Mesenchymal stem cell (in vitro differentiated cells and primary cell): ENCODE results near the gene IL11RA.

ENCODE experiments used
- DNase-seq: peaks from one replicate; pipeline ENCODE4 v3.0.0-alpha.2; 2013
- H2AFZ ChIP-seq: one replicate; pipeline ENCODE4 v1.6.1; 2013; ENCODE audit warnings: low read depth, mild to moderate bottlenecking, control low read depth, inconsistent platforms, low read length, moderate library complexity
- H2AK5ac ChIP-seq: 2 replicates; pipeline ENCODE4 v1.6.1; 2013; ENCODE audit warnings: low read length, moderate library complexity, mild to moderate bottlenecking, inconsistent platforms; ENCODE audit not compliant: severe bottlenecking
- H2BK120ac ChIP-seq: one replicate; pipeline ENCODE4 v1.6.1; 2013; ENCODE audit warnings: low read depth, mild to moderate bottlenecking, inconsistent platforms, low read length, moderate library complexity
- H2BK12ac ChIP-seq, 2 experiments: one replicate each; pipeline ENCODE4 v1.6.1; 2013; ENCODE audit warnings: inconsistent platforms in 2 of 2, low read length in 2 of 2, mild to moderate bottlenecking in 2 of 2, moderate library complexity in 2 of 2, control low read depth in 1 of 2
- H2BK15ac ChIP-seq: one replicate; pipeline ENCODE4 v1.6.1; 2013; ENCODE audit warnings: mild to moderate bottlenecking, low read depth, inconsistent platforms; ENCODE audit not compliant: poor library complexity, severe bottlenecking
- H2BK5ac ChIP-seq: 2 replicates; pipeline ENCODE4 v1.6.1; 2013; ENCODE audit warnings: low read depth, mild to moderate bottlenecking, low read length, control low read depth, inconsistent platforms; ENCODE audit not compliant: poor library complexity, severe bottlenecking
- H3K14ac ChIP-seq, 2 experiments: one replicate each; pipeline ENCODE4 v1.6.1; 2013; ENCODE audit warnings: inconsistent platforms in 2 of 2, low read length in 2 of 2, control low read depth in 1 of 2, mild to moderate bottlenecking in 1 of 2, moderate library complexity in 1 of 2
- H3K18ac ChIP-seq, 2 experiments: one replicate each; pipeline ENCODE4 v1.6.1; 2013; ENCODE audit warnings: inconsistent platforms in 2 of 2, low read length in 2 of 2, control low read depth in 1 of 2, low read depth in 1 of 2, mild to moderate bottlenecking in 1 of 2
- H3K23ac ChIP-seq, 2 experiments: one replicate each; pipeline ENCODE4 v1.6.1; 2013; ENCODE audit warnings: inconsistent platforms in 2 of 2, low read length in 2 of 2, mild to moderate bottlenecking in 2 of 2, moderate library complexity in 2 of 2, control low read depth in 1 of 2
- H3K27ac ChIP-seq: 2 replicates; pipeline ENCODE4 v1.5.1; 2013; ENCODE audit warnings: mild to moderate bottlenecking, moderate library complexity, low read length, control low read depth, inconsistent platforms; ENCODE audit not compliant: poor library complexity, severe bottlenecking
- H3K27me3 ChIP-seq, 2 experiments: 2 replicates each; pipeline versions ENCODE4 v1.6.1 to v1.7.0; 2013; ENCODE audit warnings: low read length in 2 of 2, mild to moderate bottlenecking in 2 of 2, moderate library complexity in 2 of 2, control low read depth in 1 of 2, inconsistent platforms in 1 of 2; ENCODE audit not compliant: control insufficient read depth in 1 of 2, insufficient read depth in 1 of 2
- H3K36me3 ChIP-seq, 2 experiments: 2 replicates each; pipeline versions ENCODE4 v1.6.1 to v1.7.0; 2013; ENCODE audit warnings: low read length in 2 of 2, control low read depth in 1 of 2, inconsistent platforms in 1 of 2, low read depth in 1 of 2, mild to moderate bottlenecking in 1 of 2; ENCODE audit not compliant: insufficient read depth in 2 of 2, control insufficient read depth in 1 of 2
- H3K4ac ChIP-seq, 2 experiments: one replicate each; pipeline ENCODE4 v1.6.1; 2013; ENCODE audit warnings: inconsistent platforms in 2 of 2, low read length in 2 of 2, mild to moderate bottlenecking in 2 of 2, moderate library complexity in 2 of 2, control low read depth in 1 of 2, low read depth in 1 of 2
- H3K4me1 ChIP-seq: 2 replicates; pipeline ENCODE4 v1.6.1; 2013; ENCODE audit warnings: low read depth, low read length, control low read depth; ENCODE audit not compliant: control insufficient read depth, insufficient read depth
- H3K4me2 ChIP-seq: 2 replicates; pipeline ENCODE4 v1.6.1; 2013; ENCODE audit warnings: low read length, mild to moderate bottlenecking, inconsistent platforms; ENCODE audit not compliant: poor library complexity, severe bottlenecking
- H3K4me3 ChIP-seq, 2 experiments: 2 replicates each; pipeline versions ENCODE4 v1.5.1 to v1.7.0; 2013; ENCODE audit warnings: low read length in 2 of 2, mild to moderate bottlenecking in 2 of 2, control low read depth in 1 of 2, low read depth in 1 of 2; ENCODE audit not compliant: insufficient read depth in 1 of 2
- H3K79me1 ChIP-seq: replicated peaks from 2 replicates; pipeline ENCODE4 v1.6.1; 2013; ENCODE audit warnings: mild to moderate bottlenecking, control low read depth, low read length, inconsistent platforms; ENCODE audit not compliant: poor library complexity, severe bottlenecking
- H3K9ac ChIP-seq: 2 replicates; pipeline ENCODE4 v1.7.0; 2013; ENCODE audit warnings: mild to moderate bottlenecking, low read length, moderate library complexity
- H3K9me3 ChIP-seq: 2 replicates; pipeline ENCODE4 v1.7.0; 2013; ENCODE audit warnings: mild to moderate bottlenecking, low read length; ENCODE audit not compliant: control insufficient read depth
- H4K8ac ChIP-seq: one replicate; pipeline ENCODE4 v1.6.1; 2013; ENCODE audit warnings: inconsistent platforms, mild to moderate bottlenecking, low read length, moderate library complexity
- H4K91ac ChIP-seq: one replicate; pipeline ENCODE4 v1.6.1; 2013; ENCODE audit warnings: mild to moderate bottlenecking, low read length, inconsistent platforms
- WGBS: methylation state at CpG from one replicate; pipeline ENCODE4 v1.1.7; 2013; ENCODE audit warnings: mixed read lengths; 5-methylcytosine and 5-hydroxymethylcytosine counted together

Gene IL11RA

GRCh38 chr9:34607331-34607730 lies 44.7 kb upstream of the IL11RA start:
- no peak overlapping the region for H3K14ac ChIP-seq

GRCh38 chr9:34610434-34611206 lies 41.4 kb upstream of the IL11RA start:
- peak overlapping the region in 1 of 2 experiments; percentile 99 for H3K4me3 ChIP-seq
- H2BK5ac ChIP-seq: no peak overlapping the region
- peak overlapping the region; percentile 97 for H3K9ac ChIP-seq
- no peak overlapping the region for H2AFZ ChIP-seq
- no peaks in the 10 kb centered on the region for H3K9me3 ChIP-seq
- no peak overlapping the region for H2BK120ac ChIP-seq
- no peak overlapping the region for H3K4ac ChIP-seq
- no peak overlapping the region for H2AK5ac ChIP-seq
- H3K4me1 ChIP-seq: peaks cover 13% of the 10 kb centered on the region
- no peak overlapping the region for H2BK12ac ChIP-seq
- no peak for DNase-seq
- H3K79me1 ChIP-seq: peaks cover 9% of the 10 kb centered on the region
- no peak overlapping the region for H2BK15ac ChIP-seq
- H4K8ac ChIP-seq: no peak overlapping the region
- peaks cover 22 to 27% of the 10 kb centered on the region in 2 experiments for H3K36me3 ChIP-seq
- no peak overlapping the region for H4K91ac ChIP-seq
- H3K18ac ChIP-seq: no peak overlapping the region
- no peak overlapping the region for H3K27ac ChIP-seq
- H3K14ac ChIP-seq: no peak overlapping the region
- WGBS: 97% methylated on average over 20 of the region's 20 CpGs
- peaks cover 7 to 18% of the 10 kb centered on the region in 2 experiments for H3K27me3 ChIP-seq
- H3K23ac ChIP-seq: peak overlapping the region in 1 of 2 experiments; percentile 81
- H3K4me2 ChIP-seq: no peak overlapping the region

More at GRCh38 chr9:34607331-34607730, 44.7 kb upstream of the IL11RA start:
- Histone ChIP-seq H2BK5ac (no peak overlapping the region), H3K18ac (no peak overlapping the region), H2AK5ac (no peak overlapping the region), H3K27ac (no peak overlapping the region), H3K79me1 (peaks cover 9% of the 10 kb centered on the region), H2BK15ac (no peak overlapping the region), H3K4me2 (no peak overlapping the region), H3K36me3 (peaks cover 0 to 6% of the 10 kb centered on the region in 2 experiments), H3K23ac (no peak overlapping the region), H4K91ac (no peak overlapping the region), H2BK120ac (no peak overlapping the region), H2BK12ac (no peak overlapping the region), H4K8ac (no peak overlapping the region), H3K4me1 (peaks cover 11% of the 10 kb centered on the region), H2AFZ (no peak overlapping the region), H3K9me3 (no peaks in the 10 kb centered on the region), H3K9ac (no peak overlapping the region), H3K4me3 (no peak overlapping the region), H3K27me3 (peaks cover 20 to 21% of the 10 kb centered on the region in 2 experiments), H3K4ac (no peak overlapping the region)
- WGBS: 56% methylated on average over 2 of the region's 2 CpGs
- no peak for DNase-seq

- no peaks in the 10 kb centered on the region for H3K9me3 ChIP-seq
- H3K4me3 ChIP-seq: peak overlapping the region; percentile 73 to 99
- H3K18ac ChIP-seq: peak overlapping the region; percentile 46 to 87
- H3K14ac ChIP-seq: peak overlapping the region in 1 of 2 experiments; percentile 84
- no peak overlapping the region for H2BK120ac ChIP-seq
- H2BK12ac ChIP-seq: no peak overlapping the region
- DNase-seq: no peak
- peak overlapping the region; percentile 97 for H4K8ac ChIP-seq
- no peak overlapping the region for H2BK5ac ChIP-seq
- peak overlapping the region; percentile 97 for H3K9ac ChIP-seq
- no peak overlapping the region for H2BK15ac ChIP-seq
- H3K4me2 ChIP-seq: peak overlapping the region; percentile 81
- H3K23ac ChIP-seq: peak overlapping the region in 1 of 2 experiments; percentile 77
- H3K36me3 ChIP-seq: peaks cover 29 to 33% of the 10 kb centered on the region in 2 experiments
- H3K27ac ChIP-seq: no peak overlapping the region
- H3K4me1 ChIP-seq: peaks cover 13% of the 10 kb centered on the region
- peak overlapping the region; percentile 81 for H2AFZ ChIP-seq
- H3K4ac ChIP-seq: peak overlapping the region in 1 of 2 experiments; percentile 95
- peak overlapping the region; percentile 33 for H2AK5ac ChIP-seq
- H3K79me1 ChIP-seq: peaks cover 9% of the 10 kb centered on the region
- H4K91ac ChIP-seq: peak overlapping the region; percentile 47
- peaks cover under 1 to 11% of the 10 kb centered on the region in 2 experiments for H3K27me3 ChIP-seq
- 67% methylated on average over 10 of the region's 10 CpGs for WGBS
Observed at GRCh38 chr9:34611251-34611810, 40.7 kb upstream of the IL11RA start.
